ENCODE data around the gene PEAK3. TPM values are rescaled to one million over a fixed set of nuclear protein-coding genes. Genes with fewer than 3 reads are reported as not detected.

The PEAK3 gene
- total and polyA plus RNA-seq, 2 donors (not counting 1 experiment from before 2014, with no cell fraction given), result 0.18 to 0.71 TPM

DNA sequence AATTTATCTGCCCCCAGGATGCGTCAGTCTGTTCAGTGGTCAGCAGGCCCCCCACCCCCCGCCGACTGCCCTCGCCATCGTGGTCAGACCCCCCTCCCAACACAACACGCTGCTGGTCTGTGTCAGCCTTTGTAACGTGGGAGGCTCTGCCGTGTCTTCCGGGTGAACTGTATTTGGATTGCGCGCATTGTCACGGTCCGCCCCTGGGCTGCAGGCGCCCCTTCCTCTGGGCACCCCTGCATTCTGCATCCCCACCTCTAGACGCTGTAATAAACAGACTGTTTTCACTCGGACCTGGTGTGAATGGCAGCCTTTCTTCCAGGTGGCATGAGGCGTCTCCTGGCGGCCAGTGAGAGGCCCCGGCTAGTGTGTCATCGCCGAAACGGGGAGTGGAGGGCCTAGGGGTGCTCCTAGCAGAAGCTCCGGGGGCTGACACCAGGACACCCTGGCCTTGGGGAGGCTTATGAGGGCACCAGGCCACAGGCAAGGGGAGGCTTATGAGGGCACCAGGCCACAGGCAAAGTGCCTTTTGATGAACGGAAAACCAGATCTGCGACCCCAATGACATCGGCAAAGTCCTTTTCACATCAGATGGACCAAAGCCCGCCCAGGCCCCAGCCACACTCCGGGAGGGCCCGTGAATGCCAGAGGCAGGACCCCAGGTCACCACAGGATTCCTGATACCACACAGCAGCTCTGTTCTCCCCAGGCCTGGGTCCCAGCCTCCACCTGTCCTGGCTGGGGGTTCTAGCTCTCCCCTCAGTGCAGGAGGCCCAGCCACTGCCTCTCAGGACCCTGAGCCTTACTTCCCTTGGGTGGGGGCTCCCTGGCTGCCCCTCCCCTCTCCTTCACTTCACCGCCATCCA is 49.5 kb downstream of the PEAK3 start:
- ATAC-seq (ENCODE audit: low read depth), result no peak
- ChIA-PET POLR2A (interaction anchor here (0.6 kb wide), 1 partner anchor 32 kb away, joined by 8 read pairs; no protein-coding TSS in a partner anchor), CTCF (no interaction called here)
- no peak for TF ChIP-seq EZH2 (IDR thresholded peaks at IDR 0.05; ENCODE audit: borderline replicate concordance, insufficient read depth, low read depth, low read length, poor library complexity, severe bottlenecking)
- peaks cover 32% of the 10 kb centered on the region for H3K4me1 Mint-ChIP-seq
- H3K27me3 Mint-ChIP-seq, result no peaks in the 10 kb centered on the region
- Histone ChIP-seq H3K36me3 (replicated peaks in 1 of 2; ENCODE audit: control extremely low read depth in 1 of 2, control insufficient read depth in 1 of 2, extremely low read depth in 1 of 2, insufficient read depth in 2 of 2, low read length in 1 of 2) (peaks cover 0 to 55% of the 10 kb centered on the region in 2 experiments), H4K20me1 (ENCODE audit: control insufficient read depth, insufficient read depth, low read length, poor library complexity, severe bottlenecking) (peaks cover 78% of the 10 kb centered on the region), H3K27me3 (replicated peaks in 1 of 4; ENCODE audit: control extremely low read depth in 1 of 4, control insufficient read depth in 3 of 4, insufficient read depth in 4 of 4, low read length in 3 of 4) (no peaks in the 10 kb centered on the region), H3K27ac (ENCODE audit: low read length in 2 of 2) (peak overlapping the region in 1 of 2 donors; percentile 26), H3K9ac (ENCODE audit: low read length) (no peak overlapping the region), H3K79me2 (ENCODE audit: control insufficient read depth, insufficient read depth, low read length) (peaks cover 72% of the 10 kb centered on the region), H3K4me2 (replicated peaks; ENCODE audit: low read depth, low read length, poor library complexity, severe bottlenecking) (no peak overlapping the region), H3K9me3 (ENCODE audit: control extremely low read depth in 1 of 3, control insufficient read depth in 2 of 3, insufficient read depth in 1 of 3, low read length in 2 of 3) (no peaks in the 10 kb centered on the region), H3K4me1 (ENCODE audit: control insufficient read depth in 2 of 2, insufficient read depth in 2 of 2, low read length in 2 of 2) (peaks cover 14 to 38% of the 10 kb centered on the region in 2 donors), H3K4me3 (ENCODE audit: control extremely low read depth in 1 of 5, extremely low read depth in 1 of 5, insufficient read depth in 1 of 5, low read depth in 2 of 5, low read length in 4 of 5) (no peak overlapping the region), H2AFZ (ENCODE audit: insufficient read depth, low read depth, low read length, poor library complexity, severe bottlenecking) (no peak overlapping the region)
- peak overlapping the region; percentile 63 for H3K27ac Mint-ChIP-seq
- intact Hi-C loops (cut with micrococcal nuclease), result no loop called here
- WGBS (ENCODE audit: insufficient coverage), result 95% methylated on average over 26 of the region's 30 CpGs
- no peak for DNase-seq
- no peaks in the 10 kb centered on the region for H3K9me3 Mint-ChIP-seq (ENCODE audit: insufficient read depth)
- no peak overlapping the region for H3K4me3 Mint-ChIP-seq

- CTCF ChIA-PET, result no interaction called here
- H3K36me3 ChIP-seq (replicated peaks in 1 of 2; ENCODE audit: control extremely low read depth in 1 of 2, control insufficient read depth in 1 of 2, extremely low read depth in 1 of 2, insufficient read depth in 2 of 2, low read length in 1 of 2), result peaks cover 0 to 55% of the 10 kb centered on the region in 2 experiments
- intact Hi-C loops (cut with micrococcal nuclease), result no loop called here
Measured at GRCh38 chr19:2231621-2232221, 50.3 kb downstream of the PEAK3 start.

More at GRCh38 chr19:2231621-2232221, 50.3 kb downstream of the PEAK3 start:
- H3K79me2 ChIP-seq (ENCODE audit: control insufficient read depth, insufficient read depth, low read length), result peaks cover 64% of the 10 kb centered on the region
- TF ChIP-seq EZH2 (IDR thresholded peaks at IDR 0.05; ENCODE audit: borderline replicate concordance, insufficient read depth, low read depth, low read length, poor library complexity, severe bottlenecking), result no peak
- TF ChIP-seq, protein P1, sequence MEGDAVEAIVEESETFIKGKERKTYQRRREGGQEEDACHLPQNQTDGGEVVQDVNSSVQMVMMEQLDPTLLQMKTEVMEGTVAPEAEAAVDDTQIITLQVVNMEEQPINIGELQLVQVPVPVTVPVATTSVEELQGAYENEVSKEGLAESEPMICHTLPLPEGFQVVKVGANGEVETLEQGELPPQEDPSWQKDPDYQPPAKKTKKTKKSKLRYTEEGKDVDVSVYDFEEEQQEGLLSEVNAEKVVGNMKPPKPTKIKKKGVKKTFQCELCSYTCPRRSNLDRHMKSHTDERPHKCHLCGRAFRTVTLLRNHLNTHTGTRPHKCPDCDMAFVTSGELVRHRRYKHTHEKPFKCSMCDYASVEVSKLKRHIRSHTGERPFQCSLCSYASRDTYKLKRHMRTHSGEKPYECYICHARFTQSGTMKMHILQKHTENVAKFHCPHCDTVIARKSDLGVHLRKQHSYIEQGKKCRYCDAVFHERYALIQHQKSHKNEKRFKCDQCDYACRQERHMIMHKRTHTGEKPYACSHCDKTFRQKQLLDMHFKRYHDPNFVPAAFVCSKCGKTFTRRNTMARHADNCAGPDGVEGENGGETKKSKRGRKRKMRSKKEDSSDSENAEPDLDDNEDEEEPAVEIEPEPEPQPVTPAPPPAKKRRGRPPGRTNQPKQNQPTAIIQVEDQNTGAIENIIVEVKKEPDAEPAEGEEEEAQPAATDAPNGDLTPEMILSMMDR (IDR thresholded peaks at IDR 0.05), result no peak
- no peak overlapping the region for H3K27ac ChIP-seq (ENCODE audit: low read length in 2 of 2)
- H3K4me1 ChIP-seq (ENCODE audit: control insufficient read depth in 2 of 2, insufficient read depth in 2 of 2, low read length in 2 of 2), result peaks cover 11 to 35% of the 10 kb centered on the region in 2 donors
- no peak overlapping the region for H2AFZ ChIP-seq (ENCODE audit: insufficient read depth, low read depth, low read length, poor library complexity, severe bottlenecking)
- no peak overlapping the region for H3K4me3 ChIP-seq (ENCODE audit: control extremely low read depth in 1 of 5, extremely low read depth in 1 of 5, insufficient read depth in 1 of 5, low read depth in 2 of 5, low read length in 4 of 5)
- Mint-ChIP-seq H3K9me3 (ENCODE audit: insufficient read depth) (no peaks in the 10 kb centered on the region), H3K27ac (peak overlapping the region; percentile 37), H3K4me1 (peaks cover 32% of the 10 kb centered on the region), H3K27me3 (no peaks in the 10 kb centered on the region), H3K4me3 (no peak overlapping the region)
- no peaks in the 10 kb centered on the region for H3K27me3 ChIP-seq (replicated peaks in 1 of 4; ENCODE audit: control extremely low read depth in 1 of 4, control insufficient read depth in 3 of 4, insufficient read depth in 4 of 4, low read length in 3 of 4)
- peaks cover 74% of the 10 kb centered on the region for H4K20me1 ChIP-seq (ENCODE audit: control insufficient read depth, insufficient read depth, low read length, poor library complexity, severe bottlenecking)
- H3K9me3 ChIP-seq (ENCODE audit: control extremely low read depth in 1 of 3, control insufficient read depth in 2 of 3, insufficient read depth in 1 of 3, low read length in 2 of 3), result no peaks in the 10 kb centered on the region
- no peak overlapping the region for H3K9ac ChIP-seq (ENCODE audit: low read length)
- POLR2A ChIA-PET, result interaction anchor here (0.6 kb wide), 1 partner anchor 81 kb away, joined by 3 read pairs; the partner anchor contains the start of gene AP3D1
- 93% methylated on average over 18 of the region's 21 CpGs for WGBS (ENCODE audit: insufficient coverage)
- ATAC-seq (ENCODE audit: low read depth) (no peak), DNase-seq (no peak)
- H3K4me2 ChIP-seq (replicated peaks; ENCODE audit: low read depth, low read length, poor library complexity, severe bottlenecking), result no peak overlapping the region

Data from B cell (primary cell).